Embryonic facial prominence (tissue), 1 donor: ENCODE measurements around the gene SLC36A1.
A peak's percentile ranks its signal among the peaks of the same experiment; 100 is the strongest.
"Not testable (repeated sequence)": the region's sequence is repeated elsewhere in the genome, so short reads cannot be mapped to it uniquely, and the experiment has no call there.

Experiments used
- DNase-seq: peaks from one replicate; pipeline ENCODE4 v3.0.0-alpha.2; 2016; ENCODE audit errors: extremely low spot score

Gene SLC36A1

GRCh38 chr5:151447174-151448037 lies at the start of gene SLC36A1:
Gene SLC36A1 (plus strand): TSS chr5:151447603. CDS start chr5:151458793, 11,190 bp downstream.
- DNase-seq: peak; percentile 79

GRCh38 chr5:151405334-151406160 lies 41.9 kb upstream of the SLC36A1 start:
- DNase-seq: no peak

- no peak for DNase-seq
Observed at GRCh38 chr5:151406322-151406947, 41.0 kb upstream of the SLC36A1 start.

- DNase-seq: no peak
Observed at GRCh38 chr5:151408591-151409230, 38.7 kb upstream of the SLC36A1 start.

DNA sequence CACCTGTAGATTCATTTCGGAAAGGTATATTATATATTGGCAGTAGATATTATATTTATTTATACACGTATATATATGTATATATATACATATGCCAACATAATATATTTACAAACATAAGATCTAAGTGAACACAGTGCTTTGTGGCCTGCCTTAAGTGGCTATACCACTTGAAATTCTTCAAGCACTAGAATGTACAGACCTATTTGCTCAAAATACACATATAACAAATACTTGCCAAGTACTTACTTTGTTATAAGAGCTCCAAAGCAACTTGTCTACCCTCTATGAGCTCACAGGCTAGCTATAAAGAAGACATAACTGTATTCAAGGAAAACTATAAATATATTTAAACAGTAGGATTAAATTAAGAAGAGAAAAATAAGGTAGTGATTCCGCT lies 33.6 kb upstream of the SLC36A1 start:
- no peak for DNase-seq

DNA sequence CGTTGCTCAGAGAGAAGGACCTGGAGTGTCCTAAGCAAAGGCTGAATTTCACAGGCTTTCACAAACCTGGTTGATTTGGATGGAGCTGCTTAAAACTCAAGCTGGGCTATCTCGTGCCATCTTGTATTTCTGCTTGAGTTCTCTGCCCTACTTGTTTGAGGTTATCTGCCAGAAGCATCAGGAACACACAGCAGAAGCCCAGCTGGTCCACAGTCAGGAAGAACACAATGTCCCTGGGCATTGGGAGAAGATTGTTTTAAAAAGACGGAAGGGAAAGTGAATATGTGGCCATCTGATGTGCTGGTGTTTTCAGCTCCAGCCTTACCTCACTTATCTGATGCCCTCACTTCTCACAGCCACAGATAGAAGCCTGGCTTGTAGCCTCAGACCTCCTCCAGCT lies 32.9 kb upstream of the SLC36A1 start:
- no peak for DNase-seq

DNA sequence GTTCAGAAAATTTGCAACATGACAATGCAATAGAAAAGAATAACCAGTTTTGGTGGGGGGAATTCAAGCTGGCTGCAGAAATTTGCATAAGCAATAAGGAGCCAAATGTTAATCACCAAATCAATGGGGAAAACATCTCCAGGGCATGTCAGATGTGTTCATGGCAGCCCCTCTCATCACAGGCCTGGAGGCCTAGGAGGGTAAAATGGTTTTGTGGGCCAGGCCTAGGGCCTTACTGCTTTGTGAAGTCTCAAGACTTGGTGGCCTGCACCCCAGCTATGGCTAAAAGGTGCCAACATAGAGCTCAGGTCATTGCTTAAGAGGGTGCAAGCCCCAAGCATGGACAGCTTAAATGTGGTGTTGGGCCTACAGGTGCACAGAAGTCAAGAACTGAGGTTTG lies 29.7 kb upstream of the SLC36A1 start:
- DNase-seq: no peak

DNA sequence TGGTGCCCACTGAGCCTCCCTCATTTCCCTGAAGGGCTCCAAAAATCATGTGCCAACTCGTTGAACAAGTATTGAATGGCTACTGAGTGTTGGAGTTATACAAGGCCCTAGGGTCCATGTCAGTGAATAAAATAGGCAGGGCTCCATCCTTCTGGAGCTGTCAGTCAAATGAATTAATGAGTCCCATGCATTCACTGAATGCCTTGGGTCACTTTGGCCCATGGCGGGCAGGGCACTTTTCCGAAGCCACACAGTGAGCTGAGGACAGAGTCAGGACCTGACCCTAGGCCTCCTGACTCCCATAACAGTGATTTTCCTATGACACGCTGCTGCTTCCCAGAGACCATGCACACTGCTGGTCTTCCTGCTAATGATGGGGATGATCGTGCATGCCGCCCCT lies 27.3 kb upstream of the SLC36A1 start:
- no peak for DNase-seq

DNA sequence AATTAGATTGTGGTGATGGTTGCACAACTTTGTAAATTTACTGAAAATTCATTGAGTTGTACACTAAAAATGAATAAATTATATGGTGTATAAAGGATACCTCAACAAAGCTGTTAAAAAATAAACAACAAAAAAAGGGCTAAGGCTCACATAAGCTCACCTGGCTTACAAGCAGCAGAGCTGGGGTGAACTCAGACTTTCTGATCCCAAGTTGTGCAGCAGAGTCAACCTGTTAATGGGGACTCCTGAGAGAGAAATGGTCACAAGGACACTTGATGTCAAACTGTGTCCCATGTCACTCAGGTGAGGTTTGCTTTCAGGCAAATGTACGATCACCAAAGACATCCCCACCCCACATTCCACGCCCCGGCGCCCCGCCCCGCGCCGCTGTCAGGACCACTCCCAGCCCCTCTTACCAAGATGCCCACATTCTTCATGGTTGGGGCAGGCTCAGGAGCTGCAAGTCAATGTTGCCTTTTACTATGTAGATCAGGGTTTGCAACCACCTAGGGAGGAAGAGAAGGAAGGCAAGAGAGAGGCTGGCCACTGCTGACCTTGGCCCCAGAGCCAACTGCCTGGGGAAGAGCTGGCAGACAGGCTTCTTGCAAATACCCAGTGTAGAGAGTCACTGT lies 22.4 kb upstream of the SLC36A1 start:
- no peak for DNase-seq

- not testable (repeated sequence) for DNase-seq
Observed at GRCh38 chr5:151426347-151426746, 21.1 kb upstream of the SLC36A1 start.

GRCh38 chr5:151427258-151427657 lies 20.1 kb upstream of the SLC36A1 start:
- no peak for DNase-seq

DNA sequence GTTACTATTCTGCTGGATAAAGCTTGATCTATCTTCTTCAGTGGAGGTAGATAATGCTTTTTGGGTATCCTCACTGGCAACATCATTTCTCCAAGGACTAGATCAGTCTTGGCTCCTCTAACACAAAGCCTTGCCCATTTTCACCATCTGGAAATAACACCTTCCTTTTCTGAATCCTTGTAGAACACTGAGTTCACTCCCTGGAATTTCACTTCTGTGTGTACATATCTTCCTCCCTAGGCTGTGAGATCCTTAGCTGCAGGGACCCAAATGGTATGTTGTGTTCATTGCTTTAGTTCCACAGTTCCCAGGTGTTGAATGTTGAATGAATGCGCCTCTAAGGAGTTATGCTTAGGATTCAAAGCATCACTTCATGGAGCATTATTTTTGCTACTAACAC lies 16.7 kb upstream of the SLC36A1 start:
- DNase-seq: no peak

- DNase-seq: no peak
Observed at GRCh38 chr5:151431666-151432065, 15.7 kb upstream of the SLC36A1 start.

DNA sequence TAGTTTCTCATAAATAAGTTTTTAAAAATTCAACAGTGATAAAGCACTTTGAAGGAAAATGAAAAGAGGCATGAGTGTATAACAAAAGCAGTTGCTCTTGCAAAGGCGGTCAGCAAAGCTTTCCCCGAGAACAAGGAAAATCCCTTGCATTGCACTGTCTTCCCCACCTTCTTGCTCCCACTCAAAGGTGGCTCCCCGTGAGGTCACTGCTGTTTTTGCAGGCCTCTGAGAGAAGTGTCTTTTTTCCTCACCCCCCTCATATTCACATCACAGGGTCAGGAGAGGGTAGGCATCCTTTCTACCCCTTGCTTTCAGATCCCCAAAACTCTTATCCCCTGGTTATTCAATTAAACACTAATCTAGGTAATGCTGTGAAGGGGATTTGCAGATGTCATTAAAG lies 15.2 kb upstream of the SLC36A1 start:
- DNase-seq: no peak

GRCh38 chr5:151434570-151435237 lies 12.7 kb upstream of the SLC36A1 start:
- no peak for DNase-seq

- no peak for DNase-seq
Observed at GRCh38 chr5:151448038-151448985, 909 bp downstream of the SLC36A1 start.

DNA sequence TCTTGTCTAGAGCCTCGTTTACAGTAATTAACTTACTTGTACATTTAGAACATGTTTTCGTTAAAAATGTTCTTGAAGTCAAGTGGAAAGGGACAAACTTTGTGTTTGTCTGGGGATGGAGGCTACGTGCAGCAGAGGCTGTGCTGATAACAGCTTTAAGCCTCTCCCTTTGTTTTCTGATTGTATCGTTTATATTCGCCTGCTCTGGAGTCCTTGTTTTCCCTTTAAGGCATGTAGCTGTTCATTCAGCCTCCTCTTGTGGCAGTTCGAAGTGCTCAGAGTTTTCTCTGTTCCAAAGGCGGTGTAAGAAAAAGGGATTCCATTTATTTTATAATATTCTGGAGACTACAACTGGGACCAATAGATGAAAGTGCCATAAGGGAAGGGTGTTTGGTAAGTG lies 1.9 kb downstream of the SLC36A1 start:
- no peak for DNase-seq

DNA sequence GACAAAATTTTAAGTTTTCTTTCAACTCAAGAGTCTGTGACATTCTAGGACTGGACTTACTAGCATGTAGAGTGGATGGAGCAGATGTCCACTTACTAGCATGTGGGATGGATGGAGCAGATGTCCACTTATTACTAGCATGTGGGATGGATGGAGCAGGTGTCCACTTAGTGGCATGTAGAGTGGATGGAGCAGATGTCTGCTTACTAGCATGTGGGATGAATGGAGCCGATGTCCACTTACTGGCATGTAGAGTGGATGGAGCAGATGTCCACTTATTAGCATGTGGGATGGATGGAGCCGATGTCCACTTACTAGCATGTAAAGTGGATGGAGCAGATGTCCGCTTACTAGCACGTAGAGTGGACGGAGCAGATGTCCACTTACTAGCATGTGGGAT lies 2.4 kb downstream of the SLC36A1 start:
- no peak for DNase-seq

DNA sequence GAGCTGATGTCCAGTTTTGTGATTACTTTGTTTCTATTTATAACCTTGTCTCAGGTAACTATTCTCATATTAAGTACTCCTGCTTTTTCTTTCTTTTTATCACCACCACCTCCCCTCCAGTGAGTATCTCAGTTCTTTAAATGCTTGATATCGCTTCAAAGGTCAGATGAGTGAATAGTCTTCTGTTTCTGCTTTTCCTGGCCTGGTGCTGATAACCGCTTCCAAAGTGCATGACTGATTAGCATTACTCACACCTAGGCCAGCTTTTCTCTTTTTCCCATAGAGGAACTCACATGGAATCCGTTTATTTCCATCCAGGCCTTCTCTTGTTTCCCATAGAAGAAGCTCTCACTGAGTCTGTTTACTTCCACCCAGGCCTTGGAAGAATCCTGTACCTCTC lies 3.2 kb downstream of the SLC36A1 start:
- no peak for DNase-seq
